Right atrium auricular region (tissue), 2 donors: ENCODE measurements around the gene AGPAT3. TPM values are rescaled to one million over a fixed set of nuclear protein-coding genes. Genes with fewer than 3 reads are reported as not detected.

Experiments
- DNase-seq: peaks from one replicate; pipeline ENCODE4 v3.0.0-alpha.2; 2019; ENCODE audit warnings: low spot score
- H3K27ac ChIP-seq, 2 donors: fragments of 200-600 bp; sonication (generic); 1 replicate in 1 of 2; 2 replicates in 1 of 2; pipeline ENCODE4 v1.5.1; 2016 to 2019
- H3K27me3 ChIP-seq, 2 donors: fragments of 200-600 bp; sonication (generic); one replicate each; pipeline versions ENCODE4 v1.5.1 to v1.6.0; 2017 to 2019
- H3K36me3 ChIP-seq: fragments of 200-600 bp; sonication (generic); one replicate; pipeline ENCODE4 v1.5.1; 2016
- H3K4me1 ChIP-seq, 2 donors: fragments of 200-600 bp; sonication (generic); one replicate each; pipeline versions ENCODE4 v1.5.1 to v1.6.0; 2017 to 2019
- H3K4me3 ChIP-seq, 2 donors: fragments of 200-600 bp; sonication (generic); 1 replicate in 1 of 2; 2 replicates in 1 of 2; pipeline ENCODE4 v1.5.1; 2017 to 2019; ENCODE audit warnings: mild to moderate bottlenecking in 1 of 2, moderate library complexity in 1 of 2
- H3K9me3 ChIP-seq, 2 donors: fragments of 200-600 bp; sonication (generic); one replicate each; pipeline ENCODE4 v1.5.1; 2019
- CTCF ChIP-seq, 2 donors: fragments of 200-600 bp; sonication (generic); IDR thresholded peaks; one replicate each; pipeline ENCODE4 v1.5.1; 2019; ENCODE audit warnings: antibody characterized with exemption in 2 of 2
- total RNA-seq, 2 donors: library from RNA; depleted of rRNA; stranded (reverse); fragments of >200 nt; gene quantifications; one replicate each; pipeline ENCODE4 v1.1.0, GENCODE V29; 2016

Gene AGPAT3
- total RNA-seq, 2 donors from 2014 or later = 41.3 to 42.5 TPM

- Histone ChIP-seq H3K27me3 (no peaks in the 10 kb centered on the region), H3K4me1 (peaks cover 0 to 37% of the 10 kb centered on the region in 2 donors), H3K4me3 (peak within 1 kb of the TSS; percentile 97 to 98), H3K27ac (peak within 1 kb of the TSS; percentile 93 to 99), H3K36me3 (no peaks in the 10 kb centered on the region), H3K9me3 (no peaks in the 10 kb centered on the region)
- TF ChIP-seq CTCF (IDR thresholded peaks at IDR 0.05) = no peak
- peak; percentile 80 for DNase-seq
These were observed 146.8 kb downstream of the AGPAT3 start, which contains the start of gene TRAPPC10 for GRCh38 chr21:44011579-44012473. Gene TRAPPC10, plus strand, starts transcription at chr21:44012309. Its CDS starts 185 bp downstream, at chr21:44012494.

GRCh38 chr21:44012474-44013379, 147.7 kb downstream of the AGPAT3 start:
- Histone ChIP-seq H3K4me1 (peaks cover 0 to 37% of the 10 kb centered on the region in 2 donors), H3K4me3 (peak overlapping the region; percentile 97 to 98), H3K9me3 (no peaks in the 10 kb centered on the region), H3K27ac (peak overlapping the region; percentile 87 to 99), H3K27me3 (no peaks in the 10 kb centered on the region), H3K36me3 (no peaks in the 10 kb centered on the region)
- TF ChIP-seq CTCF (IDR thresholded peaks at IDR 0.05) = peak in 1 of 2 donors; percentile 30
- DNase-seq = no peak

- no peaks in the 10 kb centered on the region for H3K9me3 ChIP-seq
- peaks cover 0 to 38% of the 10 kb centered on the region in 2 donors for H3K4me1 ChIP-seq
- H3K36me3 ChIP-seq = no peaks in the 10 kb centered on the region
- peak overlapping the region; percentile 87 to 99 for H3K27ac ChIP-seq
- no peaks in the 10 kb centered on the region for H3K27me3 ChIP-seq
- no peak for DNase-seq
- no peak for TF ChIP-seq CTCF (IDR thresholded peaks at IDR 0.05)
- H3K4me3 ChIP-seq = peak overlapping the region; percentile 97 to 98
These were observed 148.5 kb downstream of the AGPAT3 start for GRCh38 chr21:44013380-44014088.

GRCh38 chr21:44017601-44018000, 152.6 kb downstream of the AGPAT3 start:
- TF ChIP-seq CTCF (IDR thresholded peaks at IDR 0.05) = no peak
- Histone ChIP-seq H3K27ac (no peak overlapping the region), H3K27me3 (no peaks in the 10 kb centered on the region), H3K4me3 (no peak overlapping the region), H3K9me3 (no peaks in the 10 kb centered on the region), H3K36me3 (no peaks in the 10 kb centered on the region), H3K4me1 (peaks cover 0 to 58% of the 10 kb centered on the region in 2 donors)
- DNase-seq = no peak

GRCh38 chr21:44018127-44018526, 153.1 kb downstream of the AGPAT3 start:
- Histone ChIP-seq H3K27ac (no peak overlapping the region), H3K27me3 (no peaks in the 10 kb centered on the region), H3K9me3 (no peaks in the 10 kb centered on the region), H3K4me3 (no peak overlapping the region), H3K36me3 (no peaks in the 10 kb centered on the region), H3K4me1 (peaks cover 0 to 55% of the 10 kb centered on the region in 2 donors)
- TF ChIP-seq CTCF (IDR thresholded peaks at IDR 0.05) = no peak
- DNase-seq = no peak
